H1 (cell line): ENCODE data around the gene OST4. TPM values are rescaled to one million over a fixed set of nuclear protein-coding genes. Genes with fewer than 3 reads are reported as not detected.

ENCODE experiments used
- GTF2F1 ChIP-seq: IDR thresholded peaks from 2 replicates; pipeline ENCODE4 v1.6.1; 2012; ENCODE audit warnings: low read depth, low read length, improper control_type of control experiment, borderline replicate concordance
- NANOG ChIP-seq: IDR thresholded peaks from 2 replicates; pipeline ENCODE4 v1.6.1; 2011; ENCODE audit warnings: low read length, low read depth, mild to moderate bottlenecking, inconsistent platforms; ENCODE audit not compliant: insufficient read depth, poor library complexity, severe bottlenecking
- POLR2A ChIP-seq, 2 experiments: IDR thresholded peaks; 1 replicate in 1 of 2; 2 replicates in 1 of 2; pipeline ENCODE4 v1.6.1; 2011; ENCODE audit warnings: low read depth in 2 of 2, low read length in 2 of 2, mild to moderate bottlenecking in 2 of 2; ENCODE audit errors: control extremely low read depth in 1 of 2
- RNF2 ChIP-seq: fragments of 200-900, 300-1000 bp; sonication (generic); IDR thresholded peaks from 2 replicates; pipeline ENCODE4 v1.7.1; 2016; ENCODE audit warnings: borderline replicate concordance, low read depth, mild to moderate bottlenecking, antibody characterized with exemption, low read length; ENCODE audit not compliant: poor library complexity, severe bottlenecking; ENCODE audit errors: missing control alignments
- TBP ChIP-seq: IDR thresholded peaks from 2 replicates; pipeline ENCODE4 v1.6.1; 2011; ENCODE audit warnings: low read depth, low read length, improper control_type of control experiment
- TCF12 ChIP-seq: IDR thresholded peaks from 2 replicates; pipeline ENCODE4 v1.6.1; 2011; ENCODE audit warnings: low read depth, mild to moderate bottlenecking, low read length
- polyA plus RNA-seq, 7 experiments: library from polyadenylated mRNA; depleted of rRNA in 3 of 7; stranded (reverse) in 5 of 7; unstranded in 2 of 7; fragments of >200 nt in 5 of 7; fragments of 200-250 nt in 2 of 7; gene quantifications; 1 replicate in 5 of 7; 2 replicates in 1 of 7; 4 replicates in 1 of 7; pipeline versions ENCODE4 v1.2.1 to v1.2.3, GENCODE V29; 2011 to 2013; ENCODE audit warnings: missing spikeins in 2 of 7, mixed read lengths in 2 of 7
- total RNA-seq: library from RNA; stranded (reverse); fragmentation: NEBNext Ultra II Directional; extraction: Animal tissue kit (Norgen Biotek cat#: 25700); gene quantifications from 2 replicates; pipeline ENCODE4 v1.2.1, GENCODE V29; 2021
- TF ChIP-seq, protein P1 (sequence below), 3 experiments: IDR thresholded peaks; 1 replicate in 2 of 3; 2 replicates in 1 of 3; pipeline versions ENCODE4 v1.5.1 to v1.6.1; 2011; ENCODE audit warnings: low read length in 3 of 3, mild to moderate bottlenecking in 3 of 3, inconsistent platforms in 2 of 3, low read depth in 1 of 3, moderate library complexity in 1 of 3; ENCODE audit not compliant: insufficient read depth in 1 of 3; ENCODE audit errors: control extremely low read depth in 1 of 3
- TF ChIP-seq, protein P2 (sequence below): IDR thresholded peaks from 2 replicates; pipeline ENCODE4 v1.6.1; 2012; ENCODE audit warnings: low read length, inconsistent platforms
- TF ChIP-seq, protein P3 (sequence below): IDR thresholded peaks from 2 replicates; pipeline ENCODE4 v1.6.1; 2012; ENCODE audit warnings: inconsistent platforms
- TF ChIP-seq, protein P4 (sequence below): IDR thresholded peaks from 2 replicates; pipeline ENCODE4 v1.6.1; 2011; ENCODE audit warnings: low read length, improper control_type of control experiment

OST4 gene
- total and polyA plus RNA-seq, 2 of the 8 experiments (the other 6 are each of a cell fraction or from before 2014, with no cell fraction given): 225 to 865 TPM

DNA sequence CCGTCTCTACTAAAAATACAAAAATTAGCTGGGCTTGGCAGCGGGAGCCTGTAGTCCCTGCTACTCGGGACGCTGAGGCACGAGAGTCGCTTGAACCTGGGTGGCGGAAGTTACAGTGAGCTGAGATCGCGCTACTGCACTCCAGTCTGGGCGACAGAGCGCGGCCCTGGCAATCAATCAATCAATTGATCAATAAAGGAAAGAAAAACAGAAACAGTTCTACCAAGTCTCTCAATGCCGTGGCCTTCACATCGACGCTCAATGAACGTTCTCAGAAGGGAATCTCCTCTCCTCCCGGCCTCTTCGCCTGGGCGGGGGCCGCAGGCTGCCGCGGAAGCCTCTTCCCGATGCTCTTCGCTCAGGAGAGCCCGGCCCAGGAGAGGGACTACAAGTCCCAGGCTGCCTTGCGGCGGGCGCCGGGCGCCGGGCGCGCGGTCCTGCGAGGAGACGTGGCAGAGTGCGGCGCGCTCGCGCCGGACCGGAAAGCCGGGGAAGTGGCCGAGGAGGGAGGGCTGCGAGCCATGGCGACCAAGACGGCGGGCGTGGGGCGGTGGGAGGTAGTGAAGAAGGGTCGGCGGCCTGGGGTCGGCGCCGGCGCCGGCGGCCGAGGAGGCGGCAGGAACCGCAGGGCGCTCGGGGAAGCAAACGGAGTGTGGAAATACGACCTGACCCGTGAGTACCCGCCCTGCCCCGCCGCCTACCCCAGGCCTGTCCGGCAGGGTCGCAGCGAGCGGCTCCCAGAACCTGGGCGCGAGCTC lies 38.8 kb downstream of the OST4 start, which contains the start of gene TMEM214 (continued):
- TF ChIP-seq, protein P1, sequence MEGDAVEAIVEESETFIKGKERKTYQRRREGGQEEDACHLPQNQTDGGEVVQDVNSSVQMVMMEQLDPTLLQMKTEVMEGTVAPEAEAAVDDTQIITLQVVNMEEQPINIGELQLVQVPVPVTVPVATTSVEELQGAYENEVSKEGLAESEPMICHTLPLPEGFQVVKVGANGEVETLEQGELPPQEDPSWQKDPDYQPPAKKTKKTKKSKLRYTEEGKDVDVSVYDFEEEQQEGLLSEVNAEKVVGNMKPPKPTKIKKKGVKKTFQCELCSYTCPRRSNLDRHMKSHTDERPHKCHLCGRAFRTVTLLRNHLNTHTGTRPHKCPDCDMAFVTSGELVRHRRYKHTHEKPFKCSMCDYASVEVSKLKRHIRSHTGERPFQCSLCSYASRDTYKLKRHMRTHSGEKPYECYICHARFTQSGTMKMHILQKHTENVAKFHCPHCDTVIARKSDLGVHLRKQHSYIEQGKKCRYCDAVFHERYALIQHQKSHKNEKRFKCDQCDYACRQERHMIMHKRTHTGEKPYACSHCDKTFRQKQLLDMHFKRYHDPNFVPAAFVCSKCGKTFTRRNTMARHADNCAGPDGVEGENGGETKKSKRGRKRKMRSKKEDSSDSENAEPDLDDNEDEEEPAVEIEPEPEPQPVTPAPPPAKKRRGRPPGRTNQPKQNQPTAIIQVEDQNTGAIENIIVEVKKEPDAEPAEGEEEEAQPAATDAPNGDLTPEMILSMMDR (IDR thresholded peaks at IDR 0.05; ENCODE audit: control extremely low read depth in 1 of 3, insufficient read depth in 1 of 3, low read depth in 1 of 3, low read length in 3 of 3): peak in 1 of 3 experiments; percentile 15; a peak in 1 of 4 replicates
- TF ChIP-seq GTF2F1: no peak
- TF ChIP-seq RNF2: no peak
- TF ChIP-seq, protein P2, sequence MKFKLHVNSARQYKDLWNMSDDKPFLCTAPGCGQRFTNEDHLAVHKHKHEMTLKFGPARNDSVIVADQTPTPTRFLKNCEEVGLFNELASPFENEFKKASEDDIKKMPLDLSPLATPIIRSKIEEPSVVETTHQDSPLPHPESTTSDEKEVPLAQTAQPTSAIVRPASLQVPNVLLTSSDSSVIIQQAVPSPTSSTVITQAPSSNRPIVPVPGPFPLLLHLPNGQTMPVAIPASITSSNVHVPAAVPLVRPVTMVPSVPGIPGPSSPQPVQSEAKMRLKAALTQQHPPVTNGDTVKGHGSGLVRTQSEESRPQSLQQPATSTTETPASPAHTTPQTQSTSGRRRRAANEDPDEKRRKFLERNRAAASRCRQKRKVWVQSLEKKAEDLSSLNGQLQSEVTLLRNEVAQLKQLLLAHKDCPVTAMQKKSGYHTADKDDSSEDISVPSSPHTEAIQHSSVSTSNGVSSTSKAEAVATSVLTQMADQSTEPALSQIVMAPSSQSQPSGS: no peak
- peak in 1 of 2 experiments; percentile 76; a peak in 2 of 3 replicates for TF ChIP-seq POLR2A (IDR thresholded peaks at IDR 0.05; ENCODE audit: control extremely low read depth in 1 of 2, low read depth in 2 of 2, low read length in 2 of 2)
- no peak for TF ChIP-seq TBP
- TF ChIP-seq, protein P3, sequence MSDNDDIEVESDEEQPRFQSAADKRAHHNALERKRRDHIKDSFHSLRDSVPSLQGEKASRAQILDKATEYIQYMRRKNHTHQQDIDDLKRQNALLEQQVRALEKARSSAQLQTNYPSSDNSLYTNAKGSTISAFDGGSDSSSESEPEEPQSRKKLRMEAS: peak; percentile 4; the same call in 1 of the 2 replicates
- TF ChIP-seq, protein P4, sequence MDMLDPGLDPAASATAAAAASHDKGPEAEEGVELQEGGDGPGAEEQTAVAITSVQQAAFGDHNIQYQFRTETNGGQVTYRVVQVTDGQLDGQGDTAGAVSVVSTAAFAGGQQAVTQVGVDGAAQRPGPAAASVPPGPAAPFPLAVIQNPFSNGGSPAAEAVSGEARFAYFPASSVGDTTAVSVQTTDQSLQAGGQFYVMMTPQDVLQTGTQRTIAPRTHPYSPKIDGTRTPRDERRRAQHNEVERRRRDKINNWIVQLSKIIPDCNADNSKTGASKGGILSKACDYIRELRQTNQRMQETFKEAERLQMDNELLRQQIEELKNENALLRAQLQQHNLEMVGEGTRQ: no peak
- TF ChIP-seq TCF12: no peak
- TF ChIP-seq NANOG: no peak
